HG02852 (cell line): ENCODE results near the gene C12orf75.
"Not testable (repeated sequence)": the region's sequence is repeated elsewhere in the genome, so short reads cannot be mapped to it uniquely, and the experiment has no call there.

Experiments
- ATAC-seq: cut with Tn5 transposase; IDR thresholded peaks from one replicate; pipeline ENCODE4 v1.9.1; 2021; ENCODE audit warnings: mild to moderate bottlenecking, moderate library complexity; ENCODE audit not compliant: unreplicated experiment

Gene C12orf75

DNA sequence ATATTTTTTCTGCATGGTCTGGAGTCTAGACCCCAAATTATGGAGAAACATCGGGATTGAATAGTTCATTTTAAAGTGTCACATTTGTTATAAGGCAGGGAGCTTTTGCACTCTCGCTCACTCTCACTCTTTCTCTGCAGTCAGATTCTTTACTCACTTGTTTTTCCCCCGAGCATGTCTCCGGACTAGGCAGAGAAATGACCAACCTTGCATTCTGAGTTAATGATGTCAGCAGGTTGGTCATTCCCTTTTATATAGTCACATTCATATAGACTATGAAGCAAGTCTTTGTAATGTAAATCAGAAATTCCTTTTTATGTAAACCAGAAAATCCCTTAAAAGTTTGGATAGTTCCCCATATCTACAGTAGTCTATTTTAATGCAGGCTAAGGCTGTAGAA lies 4.1 kb downstream of the C12orf75 start:
- no peak for ATAC-seq

DNA sequence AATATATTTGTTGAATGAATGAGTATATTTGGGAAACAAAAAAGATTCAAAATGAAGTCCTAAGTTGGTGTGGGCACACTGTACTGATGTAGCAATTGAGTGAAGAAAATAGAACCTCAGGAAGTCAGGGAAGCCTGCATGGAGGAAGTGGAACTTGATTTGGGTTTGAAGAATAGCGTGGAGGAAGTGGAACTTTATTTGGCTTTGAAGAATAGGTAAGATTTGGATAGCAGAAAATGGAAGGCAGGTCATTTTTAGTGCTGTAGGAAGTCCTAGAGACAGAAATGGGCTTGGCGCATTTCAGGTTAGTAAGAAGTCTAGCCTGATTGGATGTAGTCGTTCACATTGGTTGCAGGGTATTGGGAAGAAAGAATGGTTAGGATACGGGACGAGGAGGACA lies 5.4 kb downstream of the C12orf75 start:
- ATAC-seq, result no peak

DNA sequence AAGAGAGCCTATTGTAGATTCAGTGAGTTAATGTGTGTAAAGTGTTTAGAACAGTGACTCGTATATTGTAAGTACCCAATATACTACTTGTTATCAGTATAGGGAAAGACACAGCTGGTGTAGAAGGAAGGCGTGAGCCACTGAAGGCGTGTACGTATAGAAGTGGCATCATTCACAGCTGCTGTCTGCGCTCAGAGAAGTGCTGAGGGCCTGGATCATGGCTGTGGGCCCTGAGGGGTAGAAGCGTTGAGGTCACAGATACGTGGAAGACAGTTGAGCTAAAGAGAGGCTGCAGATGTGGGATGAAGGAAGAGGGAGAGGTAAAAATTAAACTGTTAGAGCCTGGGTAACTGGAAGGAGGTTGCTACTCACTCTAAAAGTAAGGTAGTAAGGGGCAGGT lies 5.9 kb downstream of the C12orf75 start:
- no peak for ATAC-seq

DNA sequence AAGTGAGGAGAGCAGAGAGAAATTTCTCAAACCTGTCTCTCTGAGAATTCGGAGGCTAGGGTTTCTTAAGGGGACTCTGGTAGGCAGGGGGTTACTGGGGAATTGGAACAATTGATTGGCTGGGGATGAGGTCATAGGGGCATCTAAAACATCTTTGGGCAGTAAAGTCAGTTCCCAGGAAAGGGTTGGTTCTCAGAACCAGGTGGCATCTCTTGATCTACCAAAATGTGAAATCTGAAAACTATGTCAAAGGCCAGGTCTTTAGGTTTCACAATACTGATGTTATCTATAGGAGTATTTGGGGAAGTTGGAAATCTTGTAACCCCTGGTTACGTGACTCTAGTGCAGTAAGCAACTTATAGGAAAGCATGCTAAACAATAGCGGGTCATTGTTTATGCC lies 6.9 kb downstream of the C12orf75 start:
- no peak for ATAC-seq

DNA sequence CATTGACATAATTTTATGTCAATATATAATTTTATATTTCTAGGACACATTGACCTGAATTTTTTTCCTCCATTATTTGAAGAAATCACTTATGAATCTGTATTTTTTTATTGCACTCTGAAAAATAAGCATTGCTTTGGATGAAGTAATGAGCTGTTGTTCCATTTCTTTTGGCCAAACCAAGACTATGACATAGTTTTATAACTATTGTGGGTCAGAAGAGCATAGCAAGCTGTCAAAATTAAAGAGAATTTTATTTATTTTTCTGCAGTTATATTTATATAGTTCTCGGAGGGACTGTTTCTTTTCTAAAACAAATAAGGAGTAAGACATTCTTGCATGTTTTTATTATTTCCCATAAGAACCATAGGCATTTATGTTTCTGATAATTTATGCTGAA lies 8.5 kb downstream of the C12orf75 start:
- no peak for ATAC-seq

DNA sequence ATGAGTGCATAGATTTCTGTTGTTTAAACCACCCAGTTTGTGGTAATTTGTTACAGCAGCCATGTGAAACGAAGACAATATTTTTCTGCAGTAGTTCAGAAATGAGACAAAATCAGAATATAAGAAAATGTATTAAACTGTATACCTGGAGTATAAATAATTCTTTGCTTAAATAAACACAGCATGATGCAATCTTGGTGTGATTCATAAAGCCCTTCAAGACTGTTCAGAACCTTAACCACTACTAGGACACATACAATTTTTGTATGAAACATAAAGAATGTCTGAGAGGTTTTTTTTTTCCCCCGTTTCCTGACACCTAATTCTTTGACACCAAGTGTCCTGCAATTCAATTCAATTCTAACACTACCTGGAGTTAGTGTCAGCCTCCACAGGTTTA lies 10.5 kb downstream of the C12orf75 start:
- no peak for ATAC-seq

DNA sequence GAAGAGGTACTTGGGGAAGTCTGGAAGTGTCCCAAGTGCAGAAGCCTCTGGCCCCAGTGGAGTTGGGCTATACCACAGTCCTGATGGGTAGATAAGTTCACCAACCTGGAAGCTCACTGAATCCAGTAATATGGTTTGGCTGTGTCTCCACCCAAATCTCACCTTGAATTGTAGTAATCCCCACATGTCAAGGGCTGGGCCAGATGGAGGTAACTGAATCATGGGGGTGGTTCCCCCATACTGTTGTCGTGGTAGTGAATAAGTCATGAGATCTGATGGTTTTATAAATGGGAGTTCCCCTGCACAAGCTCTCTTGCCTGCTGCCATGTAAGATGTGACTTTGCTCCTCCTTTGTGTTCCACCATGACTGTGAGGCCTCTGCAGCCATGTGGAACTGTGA lies 11.1 kb downstream of the C12orf75 start:
- ATAC-seq, result not testable (repeated sequence)

DNA sequence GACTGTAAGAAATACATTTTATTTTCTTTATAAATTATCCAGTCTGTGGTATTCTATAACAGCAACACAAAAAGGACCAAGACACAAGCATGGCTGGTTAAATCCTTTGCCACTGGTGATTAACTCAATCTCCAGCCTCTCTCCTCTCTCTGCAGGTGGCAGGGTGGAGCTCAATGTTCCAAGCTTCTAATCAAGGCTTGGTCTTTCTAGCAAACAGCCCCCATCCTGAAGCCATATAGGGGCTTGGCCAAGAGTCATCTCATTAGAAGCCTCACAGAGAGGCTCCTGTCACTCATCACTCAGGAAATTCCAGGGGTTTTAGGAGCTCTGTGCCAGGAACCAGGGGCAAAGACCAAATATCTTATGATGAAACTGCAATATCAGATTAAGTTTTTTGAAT lies 12.0 kb downstream of the C12orf75 start:
- ATAC-seq, result no peak

DNA sequence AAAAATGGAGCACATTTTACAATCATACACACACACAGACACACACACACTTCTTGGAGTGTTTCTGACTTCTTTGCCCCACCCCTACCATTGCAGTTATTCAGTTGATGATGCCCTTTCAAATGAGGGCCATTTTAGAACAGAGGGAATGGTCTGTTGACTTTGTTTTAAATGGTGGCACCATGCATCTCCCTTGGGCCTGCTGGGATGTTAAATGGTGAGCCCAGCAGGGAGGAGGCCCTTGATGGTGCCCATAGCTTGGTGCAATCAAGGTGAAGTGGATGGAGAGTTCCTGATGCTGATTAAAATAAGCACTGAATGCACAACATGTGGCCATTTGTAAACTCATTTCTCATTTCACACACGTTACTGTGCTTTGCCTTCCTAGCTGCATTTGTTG lies 13.3 kb downstream of the C12orf75 start:
- no peak for ATAC-seq

DNA sequence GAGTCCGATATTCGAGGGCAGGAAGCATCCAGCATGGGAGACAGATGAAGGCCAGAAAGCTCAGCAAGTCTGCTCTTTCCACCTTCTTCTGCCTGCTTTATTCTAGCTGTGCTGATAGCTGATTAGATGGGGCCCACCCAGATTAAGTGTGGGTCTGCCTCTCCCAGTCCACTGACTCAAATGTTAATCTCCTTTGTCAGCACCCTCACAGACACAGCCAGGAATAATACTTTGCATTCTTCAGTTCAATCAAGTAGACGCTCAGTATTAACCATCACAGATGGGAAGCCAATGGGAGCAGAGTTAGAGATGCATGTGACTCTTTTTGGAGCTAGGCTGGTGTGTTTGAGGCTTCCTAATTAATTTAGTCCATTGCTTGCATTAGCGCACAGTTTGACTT lies 17.0 kb downstream of the C12orf75 start:
- ATAC-seq, result no peak

DNA sequence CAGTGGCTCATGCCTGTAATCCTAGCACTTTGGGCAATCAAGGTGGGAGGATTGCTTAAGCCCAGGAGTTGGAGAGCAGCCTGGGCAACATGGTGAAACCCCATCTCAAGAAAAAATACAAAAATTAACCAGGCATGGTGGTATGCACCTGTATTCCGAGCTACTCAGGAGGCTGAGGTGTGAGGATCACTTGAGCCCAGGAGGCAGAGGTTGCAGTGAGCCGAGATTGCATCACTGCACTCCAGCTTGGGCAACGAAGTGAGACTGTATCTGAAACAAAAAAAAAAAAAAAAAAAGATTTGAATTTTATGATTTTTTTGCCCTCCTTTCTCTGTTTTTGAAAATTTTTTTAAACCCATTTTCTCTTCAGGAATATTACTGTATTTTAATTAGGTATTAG lies 17.7 kb downstream of the C12orf75 start:
- no peak for ATAC-seq

DNA sequence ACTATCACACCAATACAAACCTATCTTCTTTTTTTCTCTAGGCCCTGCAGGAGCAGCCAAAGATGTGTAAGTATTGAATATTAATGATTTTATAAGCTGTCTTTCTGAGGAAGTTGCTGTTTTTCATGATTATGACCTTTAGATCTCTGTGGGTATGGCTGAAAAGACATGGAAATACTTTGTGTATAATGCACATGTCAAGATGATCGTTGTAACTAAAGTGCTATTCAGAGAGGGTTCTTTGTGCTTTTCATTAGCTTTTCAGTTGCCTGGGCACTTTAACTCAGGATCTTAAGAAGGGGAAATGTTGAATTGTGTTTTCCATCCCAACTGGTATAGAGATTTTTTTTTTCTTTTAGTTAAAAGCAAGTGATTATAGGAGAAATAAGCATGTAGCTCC lies 18.1 kb downstream of the C12orf75 start:
- no peak for ATAC-seq

DNA sequence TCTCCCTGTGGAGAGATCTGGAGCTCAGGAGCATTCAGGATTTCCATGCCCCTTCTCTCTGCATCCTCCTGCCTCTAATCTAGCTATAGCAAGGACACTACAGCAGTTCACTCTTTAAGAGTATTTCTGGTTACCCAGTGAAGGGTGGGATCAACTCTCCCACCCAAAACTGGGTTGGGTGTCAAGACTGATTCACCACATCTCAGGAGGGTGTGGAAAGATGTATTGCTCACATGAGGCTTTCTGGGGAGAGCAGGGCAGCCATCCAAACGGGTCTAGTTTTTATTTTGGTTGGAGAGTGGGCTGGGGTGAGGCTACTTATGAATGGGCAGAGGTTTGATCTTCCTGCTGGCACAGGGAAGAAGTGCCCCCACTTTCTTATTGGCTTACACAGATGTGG lies 18.6 kb downstream of the C12orf75 start:
- no peak for ATAC-seq

DNA sequence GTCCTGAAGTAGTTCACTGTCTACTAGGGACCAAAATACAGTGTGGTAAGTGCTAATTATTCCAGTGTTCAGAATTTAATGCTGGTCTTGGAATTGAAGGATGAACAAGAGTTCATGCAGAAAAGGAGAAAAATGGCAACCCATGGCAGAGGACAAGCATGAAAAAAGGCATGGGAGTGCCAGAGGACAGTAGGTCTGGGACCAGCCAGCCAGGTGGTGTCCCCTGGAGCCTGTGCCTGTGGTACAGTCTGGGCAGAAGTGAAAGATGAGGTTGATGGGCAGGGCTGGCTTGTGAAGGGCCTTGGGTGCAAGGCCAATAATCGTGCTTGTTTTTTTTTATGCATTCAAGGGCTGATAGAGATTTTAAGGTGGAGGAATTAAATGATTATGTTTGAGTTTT lies 21.0 kb downstream of the C12orf75 start:
- peak; percentile 44 for ATAC-seq

DNA sequence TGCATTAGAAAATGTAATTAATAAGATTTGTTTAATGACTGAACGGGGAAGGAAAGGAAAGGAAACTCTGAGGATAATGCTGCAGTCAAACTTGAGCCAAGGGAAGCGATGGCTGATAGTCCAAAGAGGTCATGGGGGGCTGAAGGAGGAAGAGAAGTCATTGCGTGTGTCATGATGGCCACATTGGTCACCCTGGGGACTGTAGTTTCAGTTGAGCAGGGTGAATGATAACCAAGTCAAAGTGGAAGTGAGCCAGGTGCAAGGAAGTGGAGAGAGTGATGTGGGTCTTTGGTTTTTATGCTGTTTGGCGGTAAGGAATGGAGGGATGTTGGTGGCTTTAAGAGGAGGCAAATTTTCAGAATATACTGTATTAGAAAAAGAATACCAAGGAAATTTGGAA lies 21.6 kb downstream of the C12orf75 start:
- ATAC-seq, result peak; percentile 81

DNA sequence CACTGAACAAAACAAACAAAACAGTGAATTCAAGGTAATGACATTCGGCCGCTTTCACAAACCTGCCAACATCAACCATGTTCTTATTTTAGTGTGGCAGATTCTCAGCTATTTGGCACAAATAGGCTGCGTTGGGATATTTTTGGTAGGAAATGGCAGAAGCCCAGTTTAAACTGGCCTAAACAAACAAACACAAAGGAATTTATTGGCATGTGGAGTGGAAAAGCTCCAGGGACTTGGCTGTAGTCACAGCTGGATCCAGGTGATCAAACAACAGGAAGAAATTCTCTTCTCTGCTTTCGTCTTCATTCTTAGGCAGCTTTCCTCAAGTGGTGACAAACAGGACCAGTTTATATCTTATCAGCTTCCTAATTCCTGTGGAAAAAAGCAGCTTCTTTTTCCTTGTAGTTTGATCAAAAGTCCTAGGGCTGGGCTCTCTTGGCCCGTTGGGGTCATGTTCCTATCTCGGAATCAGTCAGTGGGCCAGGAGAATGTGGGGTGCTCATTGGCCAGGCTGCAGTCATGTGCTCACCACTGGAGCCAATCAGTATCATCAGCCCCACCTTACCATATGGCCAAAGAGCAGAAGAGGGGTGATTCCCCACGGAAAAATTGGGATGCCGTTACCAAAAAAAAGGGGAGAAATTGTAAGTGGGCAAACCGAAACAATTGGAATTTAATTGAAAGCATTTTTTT lies 22.6 kb downstream of the C12orf75 start:
- no peak for ATAC-seq

DNA sequence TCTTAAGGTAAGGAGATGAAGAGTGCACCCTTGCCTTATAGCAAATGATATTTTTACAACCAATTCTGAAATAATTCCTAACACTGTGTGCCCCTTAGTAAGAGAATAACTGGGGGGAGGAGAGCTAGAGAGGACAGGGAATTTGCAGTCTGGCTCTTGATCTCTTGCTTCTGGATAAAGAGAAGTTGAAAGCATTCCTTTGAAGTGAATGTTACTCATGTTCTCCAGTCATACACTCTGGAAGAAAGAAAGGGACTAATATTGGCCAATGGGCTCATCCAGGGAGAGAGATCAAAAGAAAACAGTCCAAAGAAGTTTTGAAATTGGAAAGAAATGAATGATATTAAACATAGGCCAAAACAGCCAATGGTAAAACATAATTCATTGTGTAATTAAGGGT lies 25.3 kb downstream of the C12orf75 start:
- ATAC-seq, result no peak

DNA sequence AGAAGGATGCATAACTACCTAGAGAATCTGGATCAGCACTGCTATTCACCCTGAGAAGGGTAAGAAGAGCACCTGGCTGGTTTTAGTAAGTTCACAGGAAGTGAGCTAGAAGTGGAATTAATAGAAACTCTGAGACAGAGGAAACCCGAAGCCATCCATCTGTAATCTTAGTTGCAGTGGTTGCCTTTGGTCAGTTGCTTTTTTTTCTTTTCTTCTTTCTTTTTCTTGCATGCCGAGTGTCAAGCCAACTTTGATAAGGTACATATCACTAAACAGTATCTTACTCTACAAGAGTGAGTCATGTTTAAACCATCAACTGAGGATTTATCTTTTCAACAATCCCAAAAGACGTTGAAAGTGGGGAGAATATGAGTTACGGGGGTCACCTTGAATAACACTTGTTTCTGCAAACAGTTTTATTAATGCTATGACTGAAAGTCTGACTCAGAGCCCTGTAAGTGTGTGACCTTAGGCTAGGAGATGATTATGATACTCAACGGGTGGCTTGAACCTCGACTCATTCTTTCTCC lies 26.7 kb downstream of the C12orf75 start:
- ATAC-seq, result peak; percentile 81

DNA sequence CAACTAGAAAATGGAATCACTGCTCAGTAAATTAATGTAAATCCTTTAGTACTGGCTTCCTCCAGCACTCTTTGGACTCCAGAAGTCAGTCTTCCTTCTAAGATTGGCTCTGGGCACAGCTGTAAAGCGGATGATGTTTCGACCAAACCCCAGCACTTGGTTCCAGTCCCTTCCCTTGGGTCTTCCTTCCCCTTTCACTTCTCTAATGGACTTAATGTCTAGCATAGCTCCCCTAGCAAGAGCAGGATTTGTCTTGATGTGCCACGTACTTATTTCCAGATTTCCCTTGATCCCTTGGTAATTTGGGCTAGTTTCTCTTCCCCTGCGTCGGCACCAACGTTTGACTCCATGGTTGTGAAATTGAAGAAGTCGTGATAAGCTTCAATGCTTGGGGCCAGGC lies 28.3 kb downstream of the C12orf75 start:
- peak; percentile 48 for ATAC-seq

DNA sequence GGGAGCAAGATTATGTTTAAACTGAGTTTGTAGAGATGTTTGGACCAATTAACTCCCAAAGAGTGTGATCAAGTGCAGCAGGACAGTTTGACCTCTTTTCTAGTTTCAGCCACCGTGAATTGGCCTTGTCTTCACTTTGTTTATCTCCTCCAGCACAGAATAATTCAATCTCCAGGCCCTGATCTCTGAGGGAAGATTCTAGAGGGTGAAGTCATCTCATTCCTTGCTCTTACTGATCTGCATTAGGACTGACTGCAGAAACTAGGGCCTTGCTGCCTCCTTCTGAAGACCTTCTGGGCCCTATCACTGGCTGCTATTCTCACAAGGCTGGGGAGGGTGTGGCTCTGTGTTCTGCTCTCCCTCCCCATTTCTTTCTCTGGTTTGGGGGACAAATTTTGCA lies 29.4 kb downstream of the C12orf75 start:
- ATAC-seq, result no peak

DNA sequence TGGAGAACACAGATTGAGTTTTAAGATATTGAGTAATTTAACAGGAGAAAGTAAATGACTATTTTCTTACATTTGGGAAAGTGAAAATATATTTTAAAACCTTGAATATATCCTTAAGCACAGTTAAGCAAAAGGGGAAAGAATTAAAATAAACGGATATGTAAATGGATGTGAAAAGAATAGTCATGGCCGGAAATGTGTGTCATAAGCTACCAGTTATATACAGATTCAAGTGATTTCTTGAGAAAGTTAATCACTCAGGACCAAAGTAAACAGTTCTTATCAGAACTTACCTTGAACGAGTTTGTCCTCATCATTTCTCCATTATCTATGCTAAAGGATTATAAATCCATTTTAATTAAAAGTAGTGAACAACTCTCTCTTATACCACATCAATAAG lies 33.4 kb downstream of the C12orf75 start:
- no peak for ATAC-seq

DNA sequence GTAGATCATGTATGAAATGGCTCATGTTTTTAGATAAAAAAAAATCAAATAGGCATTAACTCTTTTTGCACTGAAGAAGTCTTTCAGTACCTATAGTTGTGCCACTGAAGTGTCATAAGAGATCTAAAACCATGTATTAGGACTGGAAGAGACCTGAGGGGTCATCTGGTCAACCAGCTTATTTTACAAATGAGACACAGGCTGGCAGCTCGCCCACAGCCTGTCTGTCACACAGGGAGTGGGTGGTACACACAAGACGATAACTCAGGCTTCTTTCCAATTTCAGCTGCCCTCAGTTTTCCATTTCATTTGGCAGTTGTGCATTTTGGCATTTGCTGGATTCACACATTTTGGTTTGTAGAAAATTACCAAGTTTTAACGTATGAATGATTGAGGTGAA lies 34.7 kb downstream of the C12orf75 start:
- no peak for ATAC-seq

DNA sequence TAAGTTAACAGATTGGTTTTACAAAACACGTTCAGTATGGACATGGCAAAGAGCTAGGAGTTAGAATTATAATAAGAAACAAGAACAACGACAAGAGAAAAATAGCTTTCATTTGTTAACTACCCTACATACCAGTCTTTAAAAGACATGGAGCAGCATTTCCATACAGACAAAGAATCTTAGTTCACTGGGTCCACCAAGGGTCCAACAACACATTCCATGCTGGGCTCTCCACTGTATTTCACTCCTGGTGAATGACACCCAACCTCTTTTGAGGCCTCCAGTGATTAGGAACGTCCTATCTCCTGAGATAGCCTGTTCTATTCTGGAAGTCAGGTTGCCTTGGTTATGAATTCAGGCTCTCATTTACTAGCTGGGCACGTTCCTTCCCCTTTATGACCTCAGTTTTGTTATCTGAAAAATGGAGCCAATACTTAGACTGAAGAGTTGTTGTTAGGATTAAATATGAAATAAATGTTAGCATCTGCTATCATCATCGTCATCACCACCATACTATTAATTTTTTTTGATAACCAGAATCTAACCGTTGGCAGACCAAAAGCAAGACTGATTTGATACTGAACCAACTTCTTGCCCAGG lies 37.7 kb downstream of the C12orf75 start:
- no peak for ATAC-seq
